Measurements from ENCODE around the gene ARSA. TPM values are rescaled to one million over a fixed set of nuclear protein-coding genes. Genes with fewer than 3 reads are reported as not detected.
A peak's percentile ranks its signal among the peaks of the same experiment; 100 is the strongest.

Gene ARSA
- total RNA-seq, 2 experiments from 2014 or later, result 12.6 to 13.5 TPM

DNA sequence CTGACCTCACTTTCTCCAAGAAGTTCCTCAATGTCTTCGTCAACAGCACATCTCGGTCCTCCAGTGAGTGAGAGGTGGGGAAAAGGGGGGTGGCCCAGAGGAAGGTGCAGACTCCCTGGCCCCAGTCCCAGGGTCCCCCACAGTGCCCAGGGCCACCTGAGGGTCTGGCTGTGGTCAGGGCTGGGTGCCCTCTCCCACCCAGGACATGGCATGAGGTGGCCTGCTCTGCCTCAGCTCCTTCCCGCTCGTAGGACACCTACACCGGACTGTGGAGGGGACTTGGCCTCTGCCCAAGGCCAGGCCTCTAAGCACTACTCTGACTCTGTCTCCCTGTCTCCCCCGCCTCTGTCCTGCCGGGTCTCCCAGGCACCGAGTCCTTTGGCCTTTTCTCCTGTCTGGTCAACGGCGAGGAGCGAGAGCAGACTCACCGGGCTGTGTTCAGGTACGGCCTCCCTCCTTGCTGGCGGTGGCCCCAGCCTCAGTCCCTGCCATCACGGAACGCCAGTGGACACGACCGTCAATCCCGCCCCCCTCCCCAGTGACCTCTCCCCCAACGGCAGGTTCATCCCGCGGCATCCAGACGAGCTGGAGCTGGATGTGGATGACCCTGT is 22.8 kb downstream of the ARSA start:
- no peak overlapping the region for H3K27ac Mint-ChIP-seq
- H3K36me3 Mint-ChIP-seq, result no peaks in the 10 kb centered on the region
- DNase-seq, result no peak
- H3K9me3 Mint-ChIP-seq, result no peaks in the 10 kb centered on the region
- H3K4me3 Mint-ChIP-seq, result no peak overlapping the region
- H3K27me3 Mint-ChIP-seq, result peaks cover 63% of the 10 kb centered on the region
- H3K4me1 Mint-ChIP-seq, result peaks cover 3% of the 10 kb centered on the region

DNA sequence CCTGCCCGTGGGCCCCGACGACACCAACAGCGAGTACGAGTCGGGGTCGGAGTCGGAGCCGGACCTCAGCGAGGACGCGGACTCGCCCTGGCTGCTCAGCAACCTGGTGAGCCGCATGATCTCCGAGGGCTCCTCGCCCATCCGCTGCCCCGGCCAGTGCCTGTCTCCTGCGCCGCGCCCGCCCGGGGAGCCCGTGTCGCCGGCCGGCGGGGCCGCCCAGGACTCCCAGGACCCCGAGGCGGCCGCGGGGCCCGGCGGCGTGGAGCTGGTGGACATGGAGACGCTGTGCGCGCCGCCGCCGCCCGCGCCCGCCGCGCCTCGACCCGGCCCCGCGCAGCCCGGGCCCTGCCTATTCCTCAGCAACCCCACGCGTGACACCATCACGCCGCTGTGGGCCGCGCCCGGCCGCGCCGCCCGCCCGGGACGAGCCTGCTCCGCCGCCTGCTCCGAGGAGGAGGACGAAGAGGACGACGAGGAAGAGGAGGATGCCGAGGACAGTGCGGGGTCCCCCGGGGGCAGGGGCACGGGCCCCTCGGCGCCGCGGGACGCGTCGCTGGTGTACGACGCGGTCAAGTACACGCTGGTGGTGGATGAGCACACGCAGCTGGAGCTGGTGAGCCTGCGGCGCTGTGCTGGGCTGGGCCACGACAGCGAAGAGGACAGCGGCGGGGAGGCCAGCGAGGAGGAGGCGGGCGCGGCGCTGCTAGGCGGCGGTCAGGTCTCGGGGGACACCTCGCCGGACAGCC is 23.5 kb downstream of the ARSA start:
- peaks cover 7% of the 10 kb centered on the region for H3K4me1 Mint-ChIP-seq
- no peak overlapping the region for H3K27ac Mint-ChIP-seq
- peaks cover 67% of the 10 kb centered on the region for H3K27me3 Mint-ChIP-seq
- no peaks in the 10 kb centered on the region for H3K9me3 Mint-ChIP-seq
- H3K4me3 Mint-ChIP-seq, result no peak overlapping the region
- no peak for DNase-seq
- H3K36me3 Mint-ChIP-seq, result no peaks in the 10 kb centered on the region

DNA sequence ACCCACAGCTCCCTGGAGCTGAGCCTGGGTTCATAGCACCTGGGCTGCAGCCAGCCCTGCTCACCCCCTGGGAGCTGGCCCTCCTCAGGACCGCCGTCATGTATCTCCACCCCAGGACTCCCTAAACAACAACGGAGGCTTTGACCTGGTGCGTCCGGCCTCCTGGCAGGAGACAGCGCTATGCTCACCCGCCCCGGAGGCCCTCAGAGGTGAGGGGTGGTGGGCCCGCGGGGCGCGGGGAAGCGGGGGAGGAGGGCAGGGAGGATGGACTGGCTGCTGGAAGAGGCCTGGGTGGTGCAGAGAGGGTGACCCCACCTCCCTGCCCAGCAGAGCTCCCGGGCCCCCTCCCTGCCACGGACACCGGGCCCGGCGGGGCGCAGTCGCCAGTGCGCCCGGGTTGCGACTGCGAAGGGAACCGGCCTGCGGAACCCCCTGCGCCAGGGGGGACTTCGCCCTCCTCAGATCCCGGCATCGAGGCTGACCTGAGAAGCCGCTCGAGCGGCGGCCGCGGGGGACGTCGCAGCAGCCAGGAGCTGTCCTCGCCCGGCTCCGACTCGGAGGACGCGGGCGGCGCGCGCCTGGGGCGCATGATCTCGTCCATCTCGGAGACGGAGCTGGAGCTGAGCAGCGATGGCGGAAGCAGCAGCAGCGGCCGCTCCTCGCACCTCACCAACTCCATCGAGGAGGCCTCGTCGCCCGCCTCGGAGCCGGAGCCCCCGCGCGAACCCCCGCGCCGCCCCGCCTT is 24.3 kb downstream of the ARSA start:
- H3K4me3 Mint-ChIP-seq, result no peak overlapping the region
- H3K9me3 Mint-ChIP-seq, result no peaks in the 10 kb centered on the region
- peaks cover 65% of the 10 kb centered on the region for H3K27me3 Mint-ChIP-seq
- H3K4me1 Mint-ChIP-seq, result peaks cover 7% of the 10 kb centered on the region
- H3K27ac Mint-ChIP-seq, result no peak overlapping the region
- no peak for DNase-seq
- no peaks in the 10 kb centered on the region for H3K36me3 Mint-ChIP-seq

DNA sequence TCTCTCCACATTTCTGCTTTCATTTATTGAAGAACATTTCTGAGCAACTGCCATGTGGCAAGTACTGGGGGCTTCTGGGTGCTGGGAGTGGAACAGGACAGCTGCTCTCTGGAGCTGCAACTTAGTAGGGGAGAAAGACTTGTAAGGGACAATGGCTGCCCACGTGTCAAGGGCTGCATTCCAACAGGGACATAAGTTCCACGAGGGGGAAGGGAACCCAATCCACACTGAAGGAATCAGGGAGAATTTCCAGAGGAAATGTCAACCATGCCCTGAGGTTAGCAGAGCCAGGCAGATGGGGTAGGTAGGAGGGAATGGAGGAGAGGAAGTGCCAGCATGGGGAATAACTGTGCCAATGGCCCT is 25.6 kb downstream of the ARSA start:
- no peak overlapping the region for H3K27ac Mint-ChIP-seq
- no peaks in the 10 kb centered on the region for H3K9me3 Mint-ChIP-seq
- no peak overlapping the region for H3K4me3 Mint-ChIP-seq
- H3K27me3 Mint-ChIP-seq, result peaks cover 62% of the 10 kb centered on the region
- H3K36me3 Mint-ChIP-seq, result no peaks in the 10 kb centered on the region
- peaks cover 7% of the 10 kb centered on the region for H3K4me1 Mint-ChIP-seq
- DNase-seq, result no peak

DNA sequence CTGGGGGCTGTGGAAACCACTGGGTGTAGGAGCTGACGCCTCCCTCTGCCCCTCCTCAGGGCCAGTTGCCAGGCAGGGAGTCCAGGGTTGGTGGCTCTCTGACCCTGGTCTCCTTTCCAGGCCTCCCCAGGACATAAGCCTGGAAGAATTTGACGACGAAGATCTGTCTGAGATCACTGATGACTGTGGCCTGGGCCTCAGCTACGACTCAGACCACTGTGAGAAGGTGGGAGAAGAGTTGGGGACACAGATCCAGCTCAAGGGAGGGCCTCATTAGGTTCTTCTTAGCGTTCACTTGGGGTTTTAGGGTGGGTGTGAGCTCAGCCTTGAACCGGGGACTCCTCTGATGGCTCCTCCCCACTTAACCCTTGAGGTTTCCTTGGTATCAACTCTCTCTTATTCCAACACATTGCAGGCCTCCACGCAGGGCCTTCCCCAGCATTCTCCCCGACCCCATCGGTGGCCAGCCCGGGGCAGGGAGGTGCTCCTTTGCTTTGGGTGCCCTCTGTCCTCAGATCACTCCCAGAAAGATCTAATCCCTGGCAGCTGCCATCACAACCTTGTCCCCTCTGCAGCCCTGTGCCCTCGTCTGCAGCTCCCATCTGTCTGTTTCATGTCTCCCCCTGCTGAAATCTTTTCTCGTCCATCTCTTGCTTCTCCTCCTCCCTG is 26.1 kb downstream of the ARSA start:
- peaks cover 7% of the 10 kb centered on the region for H3K4me1 Mint-ChIP-seq
- H3K27me3 Mint-ChIP-seq, result peaks cover 56% of the 10 kb centered on the region
- no peaks in the 10 kb centered on the region for H3K9me3 Mint-ChIP-seq
- peak overlapping the region; percentile 14 for H3K4me3 Mint-ChIP-seq
- no peaks in the 10 kb centered on the region for H3K36me3 Mint-ChIP-seq
- no peak overlapping the region for H3K27ac Mint-ChIP-seq
- no peak for DNase-seq

DNA sequence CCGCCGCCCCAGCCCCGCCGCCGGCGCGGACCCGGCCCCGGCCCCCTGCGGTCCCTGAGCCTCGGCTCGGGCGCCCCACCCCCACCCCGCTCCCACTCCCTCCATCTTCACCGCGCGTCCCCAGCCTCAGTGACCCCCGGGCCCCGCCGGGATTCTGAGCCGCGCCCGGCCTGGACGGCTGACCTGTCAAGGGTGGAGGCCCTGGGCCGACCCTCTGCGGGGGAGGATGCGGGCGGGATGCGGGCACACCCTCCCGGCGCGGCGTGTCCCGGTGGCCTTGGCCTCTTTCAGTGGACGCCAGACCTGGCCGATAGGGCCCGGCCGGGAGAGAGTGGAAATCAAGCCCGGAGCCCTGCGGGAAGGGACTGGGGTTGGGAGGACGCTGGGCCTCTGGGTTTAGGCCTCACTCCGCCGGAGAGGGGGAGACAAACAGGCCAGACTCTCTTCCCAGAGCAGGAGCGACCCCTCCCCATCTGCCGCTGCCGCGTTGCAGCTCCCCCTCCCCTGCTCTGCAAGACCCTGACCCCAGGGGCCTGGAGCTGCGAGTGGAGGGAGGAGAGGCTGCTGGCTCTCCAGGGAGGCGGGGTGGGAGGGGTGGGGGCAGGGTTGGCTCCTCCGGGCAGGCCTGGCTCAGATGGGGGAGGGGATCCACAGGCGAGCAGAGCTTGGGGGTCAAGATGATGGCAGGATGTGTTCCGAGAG is 26.8 kb downstream of the ARSA start:
- Mint-ChIP-seq H3K9me3 (no peaks in the 10 kb centered on the region), H3K27me3 (peaks cover 51% of the 10 kb centered on the region), H3K4me3 (peak overlapping the region; percentile 14)

DNA sequence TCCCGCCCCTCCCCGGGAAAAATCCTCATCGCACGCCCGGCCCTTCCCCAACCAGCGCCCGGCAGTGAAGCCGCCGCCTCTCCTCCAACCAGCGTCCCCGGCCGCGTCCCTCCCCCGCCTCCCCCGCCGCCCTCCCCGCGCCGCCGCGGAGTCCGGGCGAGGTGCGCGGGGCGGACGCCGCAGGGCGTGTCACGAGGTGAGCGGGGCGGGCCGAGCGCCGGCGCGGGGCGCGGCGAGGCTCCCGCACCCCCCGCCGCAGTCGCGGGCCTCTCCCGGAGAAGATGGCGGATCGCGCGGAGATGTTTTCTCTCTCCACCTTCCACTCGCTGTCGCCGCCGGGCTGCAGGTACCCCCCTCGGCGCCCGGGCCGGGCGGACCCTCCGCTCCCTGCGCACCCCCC is 27.4 kb downstream of the ARSA start, which contains the start of gene MAPK8IP2:
TSS of gene MAPK8IP2 (plus strand) at position 256 of the 400 bp plus-strand sequence. CDS start at position 282, 26 bp downstream.
- Mint-ChIP-seq H3K27ac (no peak within 1 kb of the TSS), H3K9me3 (no peaks in the 10 kb centered on the region), H3K36me3 (no peaks in the 10 kb centered on the region), H3K4me3 (peak within 1 kb of the TSS; percentile 29), H3K27me3 (peaks cover 46% of the 10 kb centered on the region), H3K4me1 (peaks cover 7% of the 10 kb centered on the region)
- no peak for DNase-seq

More for the DNA sequence above, 26.8 kb downstream of the ARSA start:
- DNase-seq, result no peak
- H3K27ac Mint-ChIP-seq, result no peak overlapping the region
- peaks cover 7% of the 10 kb centered on the region for H3K4me1 Mint-ChIP-seq
- H3K36me3 Mint-ChIP-seq, result no peaks in the 10 kb centered on the region

DNA sequence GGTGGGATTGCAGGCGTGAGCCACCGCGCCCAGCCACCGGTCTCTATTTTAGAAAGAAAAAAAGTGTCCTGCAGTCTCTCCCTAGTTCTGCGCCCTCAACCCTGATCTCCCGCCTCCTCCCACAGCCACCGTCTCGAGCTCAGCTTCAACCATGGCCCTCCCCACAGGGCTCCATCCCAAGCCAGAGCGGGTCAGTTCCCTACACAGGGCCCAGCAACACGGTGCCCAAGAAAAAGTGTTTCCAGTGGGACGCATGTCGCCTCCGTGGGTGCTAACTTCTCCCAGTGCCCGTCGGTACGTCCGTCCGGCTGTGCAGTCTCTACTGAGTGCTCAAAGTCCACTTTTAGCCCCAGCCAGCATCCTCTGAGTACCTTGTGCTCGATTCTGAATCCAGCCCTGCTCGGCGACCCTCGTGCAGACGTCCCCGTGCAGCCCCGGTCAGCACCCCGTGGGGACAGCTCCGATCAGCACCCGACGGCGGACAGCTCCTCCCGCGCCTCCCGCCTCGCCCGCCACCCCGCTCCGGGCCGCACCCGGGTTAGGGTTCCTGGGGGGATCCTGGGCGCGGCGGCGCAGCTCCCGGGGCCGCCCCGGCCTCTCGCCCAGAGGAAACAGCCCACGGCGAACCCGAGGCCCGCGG is 28.0 kb downstream of the ARSA start:
- Mint-ChIP-seq H3K4me1 (peaks cover 7% of the 10 kb centered on the region), H3K27ac (no peak overlapping the region), H3K9me3 (no peaks in the 10 kb centered on the region), H3K36me3 (no peaks in the 10 kb centered on the region), H3K4me3 (peak overlapping the region; percentile 29), H3K27me3 (peaks cover 40% of the 10 kb centered on the region)
- DNase-seq, result peak; percentile 73

DNA sequence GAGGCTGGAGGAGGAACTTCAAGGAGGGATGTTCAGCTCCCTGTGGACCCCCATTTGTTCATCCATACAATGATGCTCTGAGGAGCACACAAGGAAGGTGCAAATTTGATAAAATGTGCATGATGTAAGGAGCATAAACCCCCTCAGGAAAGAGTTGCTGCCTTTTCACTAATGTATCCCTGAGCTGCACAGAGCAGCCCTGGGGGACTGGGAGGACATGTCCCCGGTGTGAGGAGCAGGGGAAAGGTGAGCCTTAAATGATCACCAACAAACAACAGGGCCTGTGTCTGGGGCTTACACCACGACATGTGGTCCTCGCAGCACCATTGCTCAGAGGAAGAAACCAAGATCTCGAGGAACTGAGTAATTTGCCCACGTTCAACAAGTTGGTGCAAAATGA is 30.9 kb downstream of the ARSA start:
- DNase-seq, result no peak
- Mint-ChIP-seq H3K36me3 (no peaks in the 10 kb centered on the region), H3K4me3 (no peak overlapping the region), H3K9me3 (no peaks in the 10 kb centered on the region), H3K27me3 (peaks cover 23% of the 10 kb centered on the region), H3K4me1 (peaks cover 7% of the 10 kb centered on the region), H3K27ac (no peak overlapping the region)

DNA sequence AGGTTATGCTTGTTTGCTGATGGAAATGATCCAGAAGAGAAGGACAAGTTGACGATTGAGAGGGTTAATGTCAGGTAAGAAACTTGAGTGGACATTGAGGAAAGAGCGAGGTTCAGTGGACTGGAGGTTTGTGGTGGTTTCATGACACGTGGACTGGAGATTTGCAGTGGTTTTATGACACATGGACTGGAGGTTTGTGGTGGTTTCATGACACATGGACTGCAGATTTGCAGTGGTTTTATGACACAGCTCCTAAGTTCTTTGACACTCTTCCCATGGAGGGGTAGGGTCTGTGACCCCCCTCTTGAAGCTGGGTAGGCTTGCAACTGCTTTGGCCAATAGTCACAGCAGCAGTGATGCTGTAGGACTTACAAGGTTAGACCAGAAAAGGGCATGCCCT is 32.8 kb downstream of the ARSA start:
- DNase-seq, result no peak
- peaks cover 13% of the 10 kb centered on the region for H3K27me3 Mint-ChIP-seq
- no peaks in the 10 kb centered on the region for H3K36me3 Mint-ChIP-seq
- no peak overlapping the region for H3K4me3 Mint-ChIP-seq
- H3K27ac Mint-ChIP-seq, result no peak overlapping the region
- H3K9me3 Mint-ChIP-seq, result no peaks in the 10 kb centered on the region
- peaks cover 4% of the 10 kb centered on the region for H3K4me1 Mint-ChIP-seq

DNA sequence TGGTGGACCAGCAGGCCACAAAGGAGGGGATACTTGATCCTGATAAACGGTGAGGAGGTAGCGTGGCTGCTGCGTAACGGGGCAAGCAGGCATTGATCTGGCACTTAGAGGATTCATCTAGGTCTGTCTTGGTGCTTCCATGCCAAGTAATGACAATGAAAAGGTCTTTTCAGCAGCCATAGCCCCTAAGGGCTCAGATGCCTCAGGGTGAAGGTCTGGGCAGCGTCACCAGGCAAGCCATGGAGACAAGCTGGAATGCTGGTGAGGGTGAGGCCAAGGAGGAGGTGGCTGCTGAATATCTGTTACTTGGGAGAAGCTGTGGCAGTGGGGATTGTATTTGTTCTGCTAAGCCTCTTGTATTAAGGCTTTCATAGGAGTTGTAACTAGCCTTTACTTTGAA is 40.5 kb downstream of the ARSA start:
- Mint-ChIP-seq H3K4me1 (peaks cover 11% of the 10 kb centered on the region), H3K27me3 (no peaks in the 10 kb centered on the region), H3K27ac (no peak overlapping the region), H3K9me3 (no peaks in the 10 kb centered on the region), H3K36me3 (no peaks in the 10 kb centered on the region), H3K4me3 (no peak overlapping the region)
- DNase-seq, result no peak

DNA sequence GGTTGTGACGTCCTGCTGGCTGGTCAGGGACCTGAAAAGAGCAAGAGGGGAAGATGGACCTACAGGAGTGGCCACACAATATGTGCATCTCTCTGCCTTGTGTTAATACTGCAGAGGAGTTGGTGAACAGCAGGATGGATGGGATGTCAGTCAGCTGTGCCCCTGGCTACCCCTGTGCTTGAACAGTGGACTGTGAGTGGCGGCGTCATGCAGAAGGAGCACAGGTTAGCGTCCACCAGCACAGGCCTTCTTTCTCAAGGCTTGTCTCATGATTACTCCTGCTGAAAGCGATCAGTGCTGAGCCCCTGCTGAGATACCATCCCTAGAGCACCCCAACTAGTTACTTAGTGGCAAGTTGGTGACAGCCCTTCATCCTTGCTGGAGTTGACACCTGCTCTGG is 41.5 kb downstream of the ARSA start:
- peaks cover 16% of the 10 kb centered on the region for H3K4me1 Mint-ChIP-seq
- H3K36me3 Mint-ChIP-seq, result no peaks in the 10 kb centered on the region
- H3K27me3 Mint-ChIP-seq, result no peaks in the 10 kb centered on the region
- H3K9me3 Mint-ChIP-seq, result no peaks in the 10 kb centered on the region
- H3K27ac Mint-ChIP-seq, result no peak overlapping the region
- no peak overlapping the region for H3K4me3 Mint-ChIP-seq
- DNase-seq, result no peak

DNA sequence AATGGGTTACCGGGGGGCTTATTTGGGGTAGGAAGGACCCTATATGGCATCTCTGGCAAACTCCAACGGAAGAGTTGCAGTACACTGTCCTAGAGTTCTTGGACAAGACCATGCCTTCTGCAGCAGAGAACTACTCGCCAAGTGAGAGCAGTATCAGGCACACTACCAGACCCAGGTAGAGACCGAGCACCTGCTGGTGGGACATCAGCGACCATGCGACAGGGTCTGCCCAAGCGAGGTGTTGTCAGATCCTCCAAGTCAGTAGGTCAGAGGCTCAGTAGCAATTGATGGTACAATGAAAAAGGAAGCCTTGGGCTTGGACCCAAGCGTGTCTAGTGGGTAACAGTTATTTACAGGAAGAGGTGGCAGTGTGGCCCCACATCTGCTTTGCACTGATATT is 42.2 kb downstream of the ARSA start:
- Mint-ChIP-seq H3K4me1 (peaks cover 19% of the 10 kb centered on the region), H3K4me3 (no peak overlapping the region), H3K27ac (no peak overlapping the region), H3K27me3 (no peaks in the 10 kb centered on the region), H3K9me3 (no peaks in the 10 kb centered on the region), H3K36me3 (peaks cover 2% of the 10 kb centered on the region)
- DNase-seq, result no peak

DNA sequence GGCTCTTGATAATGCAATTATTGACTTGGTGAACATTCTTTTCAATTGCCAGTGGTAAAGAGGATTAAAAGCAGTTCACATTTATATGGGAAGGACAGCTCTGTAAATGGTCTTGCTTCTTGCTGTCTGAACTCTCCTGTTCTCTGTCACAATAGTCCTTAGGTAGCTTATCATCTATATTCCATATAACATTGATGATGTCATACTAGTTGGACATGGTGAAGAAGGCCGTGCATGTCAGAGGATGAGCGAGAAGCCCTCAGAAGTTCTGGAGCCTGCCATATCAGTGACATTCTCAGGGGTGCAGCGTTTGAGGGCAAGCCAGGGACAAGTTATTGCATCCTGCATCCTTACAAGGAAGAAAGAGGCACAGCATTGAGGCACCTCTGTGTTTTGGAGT is 42.7 kb downstream of the ARSA start:
- no peak for DNase-seq
- no peaks in the 10 kb centered on the region for H3K27me3 Mint-ChIP-seq
- H3K4me3 Mint-ChIP-seq, result no peak overlapping the region
- H3K9me3 Mint-ChIP-seq, result no peaks in the 10 kb centered on the region
- no peak overlapping the region for H3K27ac Mint-ChIP-seq
- H3K4me1 Mint-ChIP-seq, result peaks cover 19% of the 10 kb centered on the region
- peaks cover 6% of the 10 kb centered on the region for H3K36me3 Mint-ChIP-seq

Measured in activated naive CD8-positive, alpha-beta T cell treated with anti-CD3 and anti-CD28 coated beads for 36 hours (primary cell).